Measurements from ENCODE around the gene TBC1D26.
"Not testable (repeated sequence)": the region's sequence is repeated elsewhere in the genome, so short reads cannot be mapped to it uniquely, and the experiment has no call there.

Gene TBC1D26

DNA sequence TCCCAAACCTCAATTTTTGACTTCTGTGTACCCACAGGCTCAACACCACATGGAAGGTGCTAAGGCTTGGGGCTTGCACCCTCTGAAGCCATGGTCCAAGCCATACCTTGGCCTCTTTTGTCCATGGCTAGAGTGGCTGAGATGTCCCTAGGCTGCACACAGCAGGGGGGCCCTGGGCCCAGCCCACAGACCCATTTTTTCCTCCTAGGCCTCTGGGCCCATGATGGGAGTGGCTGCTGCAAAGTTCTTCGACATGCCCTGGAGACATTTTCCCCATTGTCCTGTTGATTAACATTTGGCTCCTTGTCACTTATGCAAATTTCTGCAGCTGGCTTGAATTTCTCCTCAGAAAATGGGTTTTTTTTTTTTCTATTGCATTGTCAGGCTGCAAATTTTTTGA, 47.0 kb downstream of the TBC1D26 start:
- TF ChIP-seq POLR2A (IDR thresholded peaks at IDR 0.05; ENCODE audit: low read depth, low read length), result no peak
- FAIRE-seq (no peak), DNase-seq (ENCODE audit: insufficient read length, low spot score) (no peak)

- no peak for DNase-seq (ENCODE audit: insufficient read length, low spot score)
- no peak for FAIRE-seq
- no peak for TF ChIP-seq POLR2A (IDR thresholded peaks at IDR 0.05; ENCODE audit: low read depth, low read length)
Observed at GRCh38 chr17:15780188-15780587, 48.1 kb downstream of the TBC1D26 start.

DNA sequence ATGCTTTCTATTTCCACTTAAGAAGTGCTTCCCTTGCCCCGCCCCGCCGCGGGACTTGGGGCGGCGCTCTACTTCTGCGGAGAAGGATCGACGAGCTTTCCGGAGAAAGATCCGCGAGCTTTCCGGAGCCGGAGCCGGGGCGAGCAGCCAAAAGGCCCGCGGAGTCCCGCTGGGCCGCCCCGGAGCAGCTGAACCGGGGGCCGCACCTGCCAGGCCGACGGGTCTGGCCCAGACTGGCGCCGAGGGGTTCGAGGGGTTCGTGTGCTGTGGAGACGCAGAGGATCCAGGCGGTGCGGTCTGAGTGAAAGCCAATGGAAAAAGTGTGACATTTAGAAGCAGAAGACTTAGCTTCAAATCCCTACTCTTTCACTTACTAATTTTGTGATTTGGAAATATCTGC, 50.8 kb downstream of the TBC1D26 start:
- no peak for TF ChIP-seq POLR2A (IDR thresholded peaks at IDR 0.05; ENCODE audit: low read depth, low read length)
- FAIRE-seq, result no peak
- no peak for DNase-seq (ENCODE audit: insufficient read length, low spot score)

GRCh38 chr17:15783461-15783860, 51.4 kb downstream of the TBC1D26 start:
- DNase-seq (ENCODE audit: insufficient read length, low spot score), result no peak
- TF ChIP-seq POLR2A (IDR thresholded peaks at IDR 0.05; ENCODE audit: low read depth, low read length), result no peak
- FAIRE-seq, result no peak

- not testable (repeated sequence) for DNase-seq (ENCODE audit: insufficient read length, low spot score); FAIRE-seq
Observed at GRCh38 chr17:15784351-15784750, 52.3 kb downstream of the TBC1D26 start.

DNA sequence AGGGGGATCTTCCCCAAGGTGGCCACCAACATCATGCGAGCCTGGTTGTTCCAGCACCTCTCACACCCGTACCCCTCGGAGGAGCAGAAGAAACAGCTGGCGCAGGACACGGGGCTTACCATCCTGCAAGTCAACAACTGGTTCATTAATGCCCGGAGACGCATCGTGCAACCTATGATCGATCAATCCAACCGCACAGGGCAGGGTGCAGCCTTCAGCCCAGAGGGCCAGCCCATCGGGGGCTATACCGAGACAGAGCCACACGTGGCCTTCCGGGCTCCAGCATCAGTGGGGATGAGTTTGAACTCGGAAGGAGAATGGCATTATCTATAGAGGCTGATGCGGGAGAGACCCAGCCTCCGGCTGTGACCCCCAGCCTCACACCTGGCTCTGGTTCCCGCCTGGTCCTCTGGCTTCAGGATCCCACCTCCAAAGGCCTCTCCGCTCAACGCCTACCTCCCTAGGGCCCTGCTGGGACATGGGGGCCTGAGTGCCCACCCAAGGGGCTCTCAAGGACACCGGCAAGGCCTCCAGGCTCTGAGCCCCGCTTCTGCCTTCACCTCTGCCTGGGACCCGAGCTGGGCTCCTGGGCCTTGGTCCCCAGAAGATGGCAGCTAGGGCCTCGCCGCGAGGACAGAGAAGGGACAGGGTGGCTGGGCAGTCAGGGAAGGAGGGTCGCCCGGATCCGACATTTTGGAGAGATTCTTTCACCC, 55.4 kb downstream of the TBC1D26 start:
- DNase-seq (ENCODE audit: insufficient read length, low spot score); FAIRE-seq: not testable (repeated sequence)

DNA sequence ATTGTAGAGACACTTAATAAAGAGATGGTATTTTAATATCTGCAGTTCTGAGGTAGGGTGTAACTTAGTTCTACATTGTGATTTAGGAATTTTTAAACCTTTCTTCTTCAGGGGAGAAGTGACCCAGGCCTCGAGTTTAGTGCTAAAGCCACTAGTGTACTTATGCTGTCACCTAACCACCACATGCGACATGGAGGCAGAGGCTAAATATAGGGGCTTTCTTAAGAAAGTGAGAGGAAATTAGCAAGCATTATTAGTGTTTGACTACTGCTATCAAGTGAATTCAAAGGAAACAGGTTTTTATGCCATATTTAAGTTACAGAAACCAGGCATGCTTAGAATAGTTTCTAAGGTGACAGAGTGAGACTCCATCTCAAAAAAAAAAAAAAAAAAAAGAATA, 56.3 kb downstream of the TBC1D26 start:
- DNase-seq (ENCODE audit: insufficient read length, low spot score); FAIRE-seq: not testable (repeated sequence)

Data from H54 (cell line).